Liver (tissue), 3 donors: ENCODE measurements around the gene GABBR2.

Source experiments
- EGR1 ChIP-seq, 2 donors: IDR thresholded peaks; 2 replicates each; pipeline ENCODE4 v1.6.1; 2016 to 2018; ENCODE audit warnings: antibody characterized with exemption in 2 of 2, low read depth in 2 of 2
- FOXA2 ChIP-seq: IDR thresholded peaks from 2 replicates; pipeline ENCODE4 v1.6.1; 2016; ENCODE audit warnings: antibody characterized with exemption
- GABPA ChIP-seq, 2 donors: IDR thresholded peaks in 1 of 2; conservative IDR thresholded peaks in 1 of 2; 2 replicates each; pipeline ENCODE4 v1.6.1; 2016; ENCODE audit warnings: antibody characterized with exemption in 2 of 2, mild to moderate bottlenecking in 1 of 2, moderate library complexity in 1 of 2
- HNF4A ChIP-seq, 2 donors: conservative IDR thresholded peaks; 2 replicates each; pipeline ENCODE4 v1.6.1; 2016; ENCODE audit warnings: antibody characterized with exemption in 2 of 2, mild to moderate bottlenecking in 2 of 2
- NR2F2 ChIP-seq: IDR thresholded peaks from 2 replicates; pipeline ENCODE4 v1.6.1; 2016; ENCODE audit warnings: antibody characterized with exemption
- RAD21 ChIP-seq, 2 donors: IDR thresholded peaks; 2 replicates each; pipeline ENCODE4 v1.6.1; 2016; ENCODE audit warnings: antibody characterized with exemption in 2 of 2, mild to moderate bottlenecking in 2 of 2
- SP1 ChIP-seq: IDR thresholded peaks from 2 replicates; pipeline ENCODE4 v1.6.1; 2018; ENCODE audit warnings: antibody characterized with exemption, mild to moderate bottlenecking
- TAF1 ChIP-seq: conservative IDR thresholded peaks from 2 replicates; pipeline ENCODE4 v1.6.1; 2016; ENCODE audit warnings: antibody characterized with exemption, mild to moderate bottlenecking
- YY1 ChIP-seq: IDR thresholded peaks from 2 replicates; pipeline ENCODE4 v1.6.1; 2016; ENCODE audit warnings: antibody characterized with exemption, mild to moderate bottlenecking
- TF ChIP-seq, protein P1 (sequence below): IDR thresholded peaks from 2 replicates; pipeline ENCODE4 v1.6.1; 2016; ENCODE audit warnings: antibody characterized with exemption, mild to moderate bottlenecking
- TF ChIP-seq, protein P2 (sequence below): fragments of 150-350 bp; IDR thresholded peaks from 2 replicates; pipeline ENCODE4 v1.5.1; 2017; ENCODE audit warnings: improper control_type of control experiment, low read depth, low read length; ENCODE audit not compliant: missing input control
- TF ChIP-seq, protein P3 (sequence below): IDR thresholded peaks from 2 replicates; pipeline ENCODE4 v1.6.1; 2016; ENCODE audit warnings: antibody characterized with exemption
- TF ChIP-seq, protein P4 (sequence below): IDR thresholded peaks from 2 replicates; pipeline ENCODE4 v1.6.1; 2016; ENCODE audit warnings: antibody characterized with exemption
- donor health status: healthy.
- donor health status: healthy.

DNA sequence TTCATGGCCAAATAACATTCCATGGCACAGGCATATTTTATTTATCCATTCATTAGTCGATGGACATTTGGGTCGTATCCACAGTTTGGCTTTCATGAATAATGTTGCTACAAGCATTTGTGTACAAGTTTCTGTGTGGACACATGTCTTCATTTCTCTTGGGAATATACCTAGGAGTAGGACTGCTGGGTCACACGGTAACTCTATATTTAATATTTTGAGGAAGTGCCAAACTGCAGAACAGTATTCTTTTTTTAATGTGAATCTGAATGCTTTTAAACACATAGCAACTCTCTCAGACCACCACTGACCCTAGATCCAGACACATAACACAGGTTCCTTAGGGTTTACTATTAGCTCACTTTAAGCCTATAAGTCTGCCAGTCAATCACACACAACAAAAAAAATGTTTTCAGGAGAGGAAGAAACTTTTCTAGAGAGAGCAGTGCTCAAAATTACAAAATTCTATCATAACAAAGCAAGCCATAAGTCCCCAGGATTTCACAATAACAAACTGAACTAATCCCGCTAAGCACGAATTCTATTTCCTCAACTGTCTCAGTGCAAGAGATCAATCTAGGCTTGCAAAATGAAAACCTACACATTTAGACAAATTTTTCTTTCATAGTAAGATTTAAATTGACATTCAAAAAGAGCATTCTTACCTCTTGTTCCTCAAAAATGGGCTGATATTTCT lies 41.8 kb upstream of the GABBR2 start:
- TF ChIP-seq, protein P1, sequence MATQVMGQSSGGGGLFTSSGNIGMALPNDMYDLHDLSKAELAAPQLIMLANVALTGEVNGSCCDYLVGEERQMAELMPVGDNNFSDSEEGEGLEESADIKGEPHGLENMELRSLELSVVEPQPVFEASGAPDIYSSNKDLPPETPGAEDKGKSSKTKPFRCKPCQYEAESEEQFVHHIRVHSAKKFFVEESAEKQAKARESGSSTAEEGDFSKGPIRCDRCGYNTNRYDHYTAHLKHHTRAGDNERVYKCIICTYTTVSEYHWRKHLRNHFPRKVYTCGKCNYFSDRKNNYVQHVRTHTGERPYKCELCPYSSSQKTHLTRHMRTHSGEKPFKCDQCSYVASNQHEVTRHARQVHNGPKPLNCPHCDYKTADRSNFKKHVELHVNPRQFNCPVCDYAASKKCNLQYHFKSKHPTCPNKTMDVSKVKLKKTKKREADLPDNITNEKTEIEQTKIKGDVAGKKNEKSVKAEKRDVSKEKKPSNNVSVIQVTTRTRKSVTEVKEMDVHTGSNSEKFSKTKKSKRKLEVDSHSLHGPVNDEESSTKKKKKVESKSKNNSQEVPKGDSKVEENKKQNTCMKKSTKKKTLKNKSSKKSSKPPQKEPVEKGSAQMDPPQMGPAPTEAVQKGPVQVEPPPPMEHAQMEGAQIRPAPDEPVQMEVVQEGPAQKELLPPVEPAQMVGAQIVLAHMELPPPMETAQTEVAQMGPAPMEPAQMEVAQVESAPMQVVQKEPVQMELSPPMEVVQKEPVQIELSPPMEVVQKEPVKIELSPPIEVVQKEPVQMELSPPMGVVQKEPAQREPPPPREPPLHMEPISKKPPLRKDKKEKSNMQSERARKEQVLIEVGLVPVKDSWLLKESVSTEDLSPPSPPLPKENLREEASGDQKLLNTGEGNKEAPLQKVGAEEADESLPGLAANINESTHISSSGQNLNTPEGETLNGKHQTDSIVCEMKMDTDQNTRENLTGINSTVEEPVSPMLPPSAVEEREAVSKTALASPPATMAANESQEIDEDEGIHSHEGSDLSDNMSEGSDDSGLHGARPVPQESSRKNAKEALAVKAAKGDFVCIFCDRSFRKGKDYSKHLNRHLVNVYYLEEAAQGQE, result no peak
- TF ChIP-seq SP1 (no peak), YY1 (no peak), FOXA2 (no peak), EGR1 (IDR thresholded peaks at IDR 0.05; ENCODE audit: low read depth in 2 of 2) (no peak), TAF1 (no peak), RAD21 (IDR thresholded peaks at IDR 0.05) (no peak), HNF4A (conservative IDR thresholded peaks at IDR 0.05) (no peak), NR2F2 (no peak), GABPA (IDR thresholded peaks at IDR 0.05 in 1 of 2, conservative IDR thresholded peaks at IDR 0.05 in 1 of 2) (no peak)
- TF ChIP-seq, protein P2, sequence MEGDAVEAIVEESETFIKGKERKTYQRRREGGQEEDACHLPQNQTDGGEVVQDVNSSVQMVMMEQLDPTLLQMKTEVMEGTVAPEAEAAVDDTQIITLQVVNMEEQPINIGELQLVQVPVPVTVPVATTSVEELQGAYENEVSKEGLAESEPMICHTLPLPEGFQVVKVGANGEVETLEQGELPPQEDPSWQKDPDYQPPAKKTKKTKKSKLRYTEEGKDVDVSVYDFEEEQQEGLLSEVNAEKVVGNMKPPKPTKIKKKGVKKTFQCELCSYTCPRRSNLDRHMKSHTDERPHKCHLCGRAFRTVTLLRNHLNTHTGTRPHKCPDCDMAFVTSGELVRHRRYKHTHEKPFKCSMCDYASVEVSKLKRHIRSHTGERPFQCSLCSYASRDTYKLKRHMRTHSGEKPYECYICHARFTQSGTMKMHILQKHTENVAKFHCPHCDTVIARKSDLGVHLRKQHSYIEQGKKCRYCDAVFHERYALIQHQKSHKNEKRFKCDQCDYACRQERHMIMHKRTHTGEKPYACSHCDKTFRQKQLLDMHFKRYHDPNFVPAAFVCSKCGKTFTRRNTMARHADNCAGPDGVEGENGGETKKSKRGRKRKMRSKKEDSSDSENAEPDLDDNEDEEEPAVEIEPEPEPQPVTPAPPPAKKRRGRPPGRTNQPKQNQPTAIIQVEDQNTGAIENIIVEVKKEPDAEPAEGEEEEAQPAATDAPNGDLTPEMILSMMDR, result no peak
- TF ChIP-seq, protein P3, sequence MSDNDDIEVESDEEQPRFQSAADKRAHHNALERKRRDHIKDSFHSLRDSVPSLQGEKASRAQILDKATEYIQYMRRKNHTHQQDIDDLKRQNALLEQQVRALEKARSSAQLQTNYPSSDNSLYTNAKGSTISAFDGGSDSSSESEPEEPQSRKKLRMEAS, result no peak
- TF ChIP-seq, protein P4, sequence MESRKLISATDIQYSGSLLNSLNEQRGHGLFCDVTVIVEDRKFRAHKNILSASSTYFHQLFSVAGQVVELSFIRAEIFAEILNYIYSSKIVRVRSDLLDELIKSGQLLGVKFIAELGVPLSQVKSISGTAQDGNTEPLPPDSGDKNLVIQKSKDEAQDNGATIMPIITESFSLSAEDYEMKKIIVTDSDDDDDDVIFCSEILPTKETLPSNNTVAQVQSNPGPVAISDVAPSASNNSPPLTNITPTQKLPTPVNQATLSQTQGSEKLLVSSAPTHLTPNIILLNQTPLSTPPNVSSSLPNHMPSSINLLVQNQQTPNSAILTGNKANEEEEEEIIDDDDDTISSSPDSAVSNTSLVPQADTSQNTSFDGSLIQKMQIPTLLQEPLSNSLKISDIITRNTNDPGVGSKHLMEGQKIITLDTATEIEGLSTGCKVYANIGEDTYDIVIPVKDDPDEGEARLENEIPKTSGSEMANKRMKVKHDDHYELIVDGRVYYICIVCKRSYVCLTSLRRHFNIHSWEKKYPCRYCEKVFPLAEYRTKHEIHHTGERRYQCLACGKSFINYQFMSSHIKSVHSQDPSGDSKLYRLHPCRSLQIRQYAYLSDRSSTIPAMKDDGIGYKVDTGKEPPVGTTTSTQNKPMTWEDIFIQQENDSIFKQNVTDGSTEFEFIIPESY, result no peak
